Measurements from ENCODE around the gene KAZN.

Gene KAZN

GRCh38 chr1:14677292-14677971 lies 78.9 kb downstream of the KAZN start:
- DNase-seq (ENCODE audit: low read depth) = no peak

DNA sequence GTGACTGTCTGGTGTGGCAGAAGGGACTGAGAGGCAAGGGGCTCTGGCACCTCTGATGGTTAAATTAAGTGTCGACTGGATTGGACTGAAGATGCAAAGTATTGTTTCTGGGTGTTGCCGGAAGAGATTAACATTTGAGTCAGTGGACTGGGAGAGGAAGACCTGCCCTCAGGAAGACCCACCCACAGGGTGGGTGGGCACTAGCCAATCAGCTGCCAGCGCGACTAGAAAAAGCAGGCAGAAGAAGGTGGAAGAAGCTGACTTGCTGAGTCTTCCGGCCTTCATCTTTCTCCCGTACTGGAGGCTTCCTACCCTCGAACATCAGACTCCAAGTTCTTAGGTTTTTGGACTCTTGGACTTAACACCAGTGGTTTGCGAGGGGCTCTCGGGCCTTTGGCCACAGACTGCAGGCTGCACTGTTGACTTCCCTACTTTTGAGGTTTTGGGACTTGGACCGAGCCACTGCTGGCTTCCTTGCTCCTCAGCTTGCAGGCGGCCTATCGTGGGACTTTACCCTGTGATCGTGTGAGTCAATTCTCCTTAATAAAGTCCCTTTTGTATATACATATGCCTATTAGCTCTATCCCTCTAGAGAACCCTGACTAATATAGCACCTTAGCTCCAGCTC lies 79.6 kb downstream of the KAZN start:
- no peak for DNase-seq (ENCODE audit: low read depth)

DNA sequence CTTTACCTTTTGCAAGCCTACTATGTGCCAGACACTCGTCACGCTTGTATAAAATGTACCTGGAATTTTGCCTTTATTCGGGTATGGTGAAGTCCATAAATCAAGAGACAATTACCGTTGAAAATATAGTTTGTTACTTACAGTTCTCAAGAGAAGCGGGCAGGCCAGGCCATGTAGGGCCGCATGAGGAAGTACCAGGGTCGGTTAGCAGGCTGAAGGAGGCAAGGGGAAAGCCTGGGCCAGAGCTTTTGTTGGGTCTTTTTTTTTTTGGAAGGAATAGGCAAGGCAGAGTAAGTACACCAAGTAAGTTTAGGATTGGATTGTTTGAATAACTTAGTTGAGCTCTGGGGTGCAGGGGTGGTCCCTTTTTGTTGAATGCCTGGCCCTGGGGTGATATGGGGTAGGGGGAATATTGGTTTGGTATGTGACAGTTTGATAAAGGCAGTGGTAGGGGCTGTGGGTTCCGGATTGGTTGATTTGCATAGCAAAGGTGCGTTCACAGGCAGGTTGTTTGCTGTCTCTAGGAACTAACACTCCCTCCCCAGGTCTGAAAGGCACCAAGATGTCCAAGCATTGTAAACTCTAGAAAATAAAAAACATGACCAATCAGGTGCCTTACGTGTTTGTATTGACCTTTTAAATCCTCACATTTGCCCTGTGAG lies 80.7 kb downstream of the KAZN start:
- DNase-seq (ENCODE audit: low read depth) = no peak

DNA sequence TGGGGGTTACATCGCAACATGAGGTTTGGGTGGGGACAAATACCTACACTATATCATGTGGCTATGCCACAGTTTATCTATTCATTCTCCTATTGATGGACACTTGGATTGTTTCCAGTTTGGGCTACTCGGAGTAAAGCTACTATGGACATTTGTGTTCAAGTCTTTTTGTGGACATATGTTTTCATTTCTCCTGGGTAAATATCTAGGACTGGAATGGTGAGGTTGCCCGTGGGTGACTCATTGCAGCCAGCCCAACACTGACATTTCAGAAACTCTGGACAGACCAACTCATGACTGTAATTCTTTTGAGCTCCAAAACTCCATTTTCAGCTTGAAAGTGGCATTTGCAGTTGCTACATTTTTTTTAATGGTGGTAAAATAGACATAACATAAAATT lies 82.7 kb downstream of the KAZN start:
- no peak for DNase-seq (ENCODE audit: low read depth)

GRCh38 chr1:14682941-14683621 lies 84.6 kb downstream of the KAZN start:
- no peak for DNase-seq (ENCODE audit: low read depth)

GRCh38 chr1:14685078-14685477 lies 86.6 kb downstream of the KAZN start:
- no peak for DNase-seq (ENCODE audit: low read depth)

GRCh38 chr1:14686701-14687100 lies 88.2 kb downstream of the KAZN start:
- no peak for DNase-seq (ENCODE audit: low read depth)

GRCh38 chr1:14687147-14687546 lies 88.7 kb downstream of the KAZN start:
- DNase-seq (ENCODE audit: low read depth) = no peak

DNA sequence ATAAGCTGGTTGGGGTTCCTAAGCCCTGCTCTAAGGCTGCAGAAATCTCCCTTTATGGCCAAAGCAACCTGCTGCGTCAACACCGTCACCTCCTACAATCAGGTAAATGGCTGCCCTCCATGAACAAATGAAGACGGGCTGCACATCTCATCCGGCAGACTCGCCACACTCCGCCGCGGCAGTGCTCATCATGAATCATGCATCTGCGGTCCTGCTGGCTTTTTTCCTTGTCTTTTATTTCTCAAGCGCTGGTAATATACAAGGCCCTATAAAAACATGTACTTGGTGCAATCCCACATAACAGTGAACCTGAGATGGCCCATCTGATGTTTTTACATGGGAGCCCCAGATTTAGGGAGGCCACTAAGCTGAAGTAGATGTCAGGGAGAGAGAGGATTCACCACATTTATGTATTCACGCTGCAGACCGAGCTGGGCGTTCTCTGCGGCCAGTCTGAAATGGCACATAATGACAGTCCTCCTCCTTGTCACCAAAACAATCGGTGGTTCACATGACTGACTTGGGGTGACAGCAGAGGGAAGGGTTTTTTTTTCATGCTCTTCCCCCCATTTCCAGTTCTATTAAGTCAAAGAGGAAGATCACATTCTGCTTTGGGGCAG lies 91.6 kb downstream of the KAZN start:
- no peak for DNase-seq (ENCODE audit: low read depth)

DNA sequence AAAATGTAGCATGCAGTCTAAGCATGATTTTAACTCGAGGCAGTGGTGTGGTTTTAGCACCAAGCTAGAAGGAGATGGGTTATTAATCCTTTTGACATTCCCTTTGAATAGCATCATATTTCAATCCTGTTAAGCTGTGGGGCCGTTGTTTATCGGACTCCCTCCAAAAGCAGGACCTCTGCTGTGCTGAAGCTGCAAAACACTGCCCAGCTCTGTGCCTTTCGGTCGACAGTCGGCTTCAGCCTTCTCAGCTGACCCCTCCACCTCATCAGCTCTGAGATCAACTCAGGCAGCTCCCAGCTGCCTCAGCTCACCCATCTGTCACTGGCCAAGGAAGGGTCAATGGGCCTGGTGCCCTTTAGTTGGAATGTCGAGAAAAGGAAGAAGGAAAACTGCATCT lies 95.5 kb downstream of the KAZN start:
- no peak for DNase-seq (ENCODE audit: low read depth)

GRCh38 chr1:14694589-14694988 lies 96.1 kb downstream of the KAZN start:
- DNase-seq (ENCODE audit: low read depth) = no peak

GRCh38 chr1:14696761-14697160 lies 98.3 kb downstream of the KAZN start:
- no peak for DNase-seq (ENCODE audit: low read depth)

DNA sequence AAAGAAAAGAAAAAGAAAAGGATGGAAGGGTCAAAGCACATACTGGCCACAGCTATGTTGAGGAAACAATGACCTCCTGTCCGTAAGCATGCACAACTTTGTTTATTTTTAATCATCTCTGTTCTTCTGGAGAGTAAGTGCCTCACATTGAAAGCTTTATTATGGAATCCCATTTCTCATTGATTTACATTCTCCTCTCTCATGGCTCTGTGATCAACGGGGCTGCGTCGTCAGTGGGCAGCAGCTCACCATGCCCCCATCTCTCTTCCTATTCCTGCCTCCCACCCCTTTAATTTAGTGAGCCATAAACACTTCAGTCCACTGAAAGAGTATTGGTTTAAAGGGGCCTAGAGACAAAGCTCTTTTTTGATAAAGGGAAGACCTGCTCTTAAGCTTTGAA lies 98.9 kb downstream of the KAZN start:
- DNase-seq (ENCODE audit: low read depth) = no peak

GRCh38 chr1:14698314-14698713 lies 99.8 kb downstream of the KAZN start:
- no peak for DNase-seq (ENCODE audit: low read depth)

- DNase-seq (ENCODE audit: low read depth) = no peak
Measured at GRCh38 chr1:14699620-14700019, 101.1 kb downstream of the KAZN start.

DNA sequence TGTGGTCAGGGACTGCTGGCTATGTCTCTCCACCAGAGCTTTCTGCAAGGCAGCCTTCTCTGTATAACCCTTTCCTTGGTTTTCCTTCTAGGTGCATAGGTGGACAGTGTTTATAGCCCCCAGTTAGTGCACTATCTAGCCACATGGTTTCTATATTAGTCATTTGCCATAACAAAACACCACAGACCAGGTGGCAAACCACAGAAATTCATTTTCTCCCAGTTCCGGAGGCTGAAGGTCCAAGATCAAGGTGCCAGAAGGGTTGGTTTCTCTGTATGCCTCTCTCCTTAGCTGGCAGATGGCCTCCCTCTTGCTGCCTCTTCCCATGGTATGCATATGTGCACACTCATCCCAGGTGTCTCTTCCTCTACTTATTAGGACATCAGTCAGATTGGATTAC lies 106.4 kb downstream of the KAZN start:
- DNase-seq (ENCODE audit: low read depth) = no peak

GRCh38 chr1:14705824-14706223 lies 107.3 kb downstream of the KAZN start:
- no peak for DNase-seq (ENCODE audit: low read depth)

DNA sequence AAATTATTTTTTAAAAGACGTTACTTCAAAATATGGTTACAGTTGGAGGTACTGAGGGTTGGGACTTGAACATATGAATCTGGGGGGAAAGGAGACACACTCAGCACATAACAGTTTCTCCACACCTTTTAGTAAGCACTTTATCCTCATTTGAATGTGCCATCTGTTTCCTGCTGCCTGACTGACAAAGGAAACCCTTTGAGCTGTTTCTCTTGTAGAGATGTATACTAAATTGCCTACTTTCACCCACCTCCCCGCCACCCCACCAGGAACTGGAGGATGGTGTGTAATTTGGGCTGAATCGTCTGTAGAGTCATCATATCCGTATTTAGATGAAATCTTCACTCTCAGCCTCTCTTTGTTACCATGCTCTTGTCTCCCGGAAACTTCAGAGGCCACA lies 108.1 kb downstream of the KAZN start:
- DNase-seq (ENCODE audit: low read depth) = no peak

DNA sequence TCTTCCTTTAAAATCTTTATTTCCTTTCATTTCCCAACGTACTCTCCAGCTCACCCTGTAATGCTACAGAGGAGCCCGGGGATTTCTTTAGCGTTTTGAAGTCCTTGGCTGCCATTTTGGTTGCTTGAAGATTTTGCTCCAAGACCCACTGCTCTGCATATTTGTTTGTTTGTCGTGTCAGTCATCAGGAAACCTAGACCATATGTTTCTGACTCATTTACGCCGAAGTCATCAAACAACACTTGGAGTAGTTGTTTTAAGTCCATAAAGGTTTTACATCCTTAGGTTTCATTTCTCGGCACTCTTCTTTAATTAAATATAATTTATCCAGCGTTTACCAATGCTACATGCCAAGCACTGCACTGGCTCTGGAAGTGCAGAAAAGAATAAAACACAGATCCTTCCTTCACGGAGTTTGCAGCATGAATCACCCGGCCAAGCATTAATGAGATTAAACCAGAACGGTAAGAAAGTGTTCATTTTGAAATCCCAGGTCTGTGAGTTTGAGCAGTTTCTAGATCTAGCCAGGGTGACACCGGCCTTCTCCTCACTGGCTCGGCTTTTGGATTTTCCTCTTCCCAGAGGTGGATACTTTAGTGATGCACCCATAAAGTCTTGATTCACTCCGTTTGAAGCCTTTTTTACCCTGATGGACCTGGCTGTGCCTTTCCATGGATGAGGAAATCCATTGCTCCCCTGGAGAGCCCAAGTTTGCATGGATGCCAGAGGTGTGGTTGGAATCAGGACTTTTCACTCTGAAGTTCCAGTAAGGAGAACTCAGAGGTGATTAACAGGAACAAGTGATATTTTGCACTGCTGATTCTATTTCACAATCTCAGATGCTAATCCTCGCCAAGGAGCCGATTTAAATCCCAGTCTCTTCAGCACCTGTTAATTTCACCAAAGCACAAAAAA lies 109.3 kb downstream of the KAZN start:
- no peak for DNase-seq (ENCODE audit: low read depth)

- DNase-seq (ENCODE audit: low read depth) = no peak
Measured at GRCh38 chr1:14710331-14710730, 111.8 kb downstream of the KAZN start.

DNA sequence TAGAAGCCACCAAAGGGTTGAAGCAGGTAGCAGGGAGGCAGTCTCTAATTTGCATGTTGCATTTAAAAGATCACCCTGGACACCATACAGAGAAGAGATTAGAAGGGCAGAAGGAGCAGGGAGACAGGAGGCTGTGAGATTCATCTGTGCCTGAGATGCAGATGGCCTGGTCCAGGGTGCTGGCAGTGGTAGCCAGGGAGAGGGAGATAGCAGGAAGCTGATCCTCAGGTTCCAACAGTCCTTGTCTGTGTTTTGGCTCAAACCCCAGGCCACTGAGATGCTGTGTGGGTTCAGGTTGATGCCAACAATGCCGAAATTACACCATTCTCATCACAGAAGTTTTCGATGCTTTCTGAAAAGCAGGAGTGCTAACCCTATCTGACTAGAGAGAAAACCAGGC lies 113.7 kb downstream of the KAZN start:
- no peak for DNase-seq (ENCODE audit: low read depth)

DNA sequence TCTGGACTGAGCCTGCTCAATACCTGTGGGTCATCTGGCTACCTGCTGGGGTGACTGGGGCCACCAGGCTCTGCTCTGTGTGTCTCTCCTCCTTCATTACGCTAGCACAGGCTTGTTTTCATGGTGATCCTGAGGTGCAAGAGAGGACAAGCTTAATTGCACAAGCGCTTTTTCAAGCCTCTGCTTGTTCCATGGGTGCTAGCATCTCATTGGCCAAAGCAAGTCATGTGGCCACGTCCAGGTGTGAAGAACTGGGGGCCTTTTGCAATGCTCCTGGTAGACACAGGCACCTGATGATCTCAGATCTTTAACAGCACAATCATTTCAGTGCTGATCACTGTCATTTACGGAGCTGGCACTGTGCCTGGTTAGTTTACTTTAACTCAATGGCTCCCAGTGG lies 114.6 kb downstream of the KAZN start:
- DNase-seq (ENCODE audit: low read depth) = no peak

Data from stimulated activated CD8-positive, alpha-beta memory T cell treated with anti-CD3 and anti-CD28 coated beads, Interleukin-7, amount 100 ng/mL, for 24 hours (primary cell).